GM23248 (cell line): ENCODE measurements around the gene NPTN. TPM values are rescaled to one million over a fixed set of nuclear protein-coding genes. Genes with fewer than 3 reads are reported as not detected.
A peak's percentile ranks its signal among the peaks of the same experiment; 100 is the strongest.

Experiments
- DNase-seq: peaks from one replicate; pipeline ENCODE4 v3.0.0-alpha.2; 2015
- H2AFZ ChIP-seq: fragments of 200-600 bp; sonication (generic); 2 replicates; pipeline ENCODE4 v1.6.1; 2016; ENCODE audit warnings: antibody characterized with exemption
- H3F3A ChIP-seq: fragments of 200-600 bp; sonication (generic); 2 replicates; pipeline ENCODE4 v1.6.1; 2016; ENCODE audit warnings: mild to moderate bottlenecking, antibody characterized with exemption, mixed run types; ENCODE audit not compliant: insufficient read depth
- H3K27ac ChIP-seq: fragments of 200-600 bp; sonication (generic); 2 replicates; pipeline ENCODE4 v1.5.1; 2016; ENCODE audit warnings: mild to moderate bottlenecking
- H3K27me3 ChIP-seq: fragments of 200-600 bp; sonication (generic); replicated peaks from 2 replicates; pipeline ENCODE4 v1.6.1; 2016; ENCODE audit warnings: mild to moderate bottlenecking; ENCODE audit not compliant: insufficient read depth
- H3K36me3 ChIP-seq: fragments of 200-600 bp; sonication (generic); 2 replicates; pipeline ENCODE4 v1.6.1; 2016; ENCODE audit warnings: low read depth, mild to moderate bottlenecking
- H3K4me1 ChIP-seq: fragments of 200-600 bp; sonication (generic); 2 replicates; pipeline ENCODE4 v1.6.1; 2016; ENCODE audit warnings: mild to moderate bottlenecking; ENCODE audit not compliant: insufficient read depth
- H3K4me2 ChIP-seq: fragments of 200-600 bp; sonication (generic); one replicate; pipeline ENCODE4 v1.6.1; 2016; ENCODE audit warnings: mild to moderate bottlenecking; ENCODE audit not compliant: unreplicated experiment
- H3K4me3 ChIP-seq: fragments of 200-600 bp; sonication (generic); 2 replicates; pipeline ENCODE4 v1.5.1; 2016; ENCODE audit warnings: mild to moderate bottlenecking
- H3K79me2 ChIP-seq: fragments of 200-600 bp; sonication (generic); 2 replicates; pipeline ENCODE4 v1.6.1; 2016; ENCODE audit warnings: mild to moderate bottlenecking; ENCODE audit not compliant: insufficient read depth
- H3K9ac ChIP-seq: fragments of 200-600 bp; sonication (generic); 2 replicates; pipeline ENCODE4 v1.6.1; 2016; ENCODE audit warnings: mild to moderate bottlenecking
- H3K9me2 ChIP-seq: fragments of 200-600 bp; sonication (generic); 2 replicates; pipeline ENCODE4 v1.6.1; 2016; ENCODE audit warnings: mixed run types, mild to moderate bottlenecking, moderate library complexity; ENCODE audit not compliant: insufficient read depth
- H3K9me3 ChIP-seq: fragments of 200-600 bp; sonication (generic); one replicate; pipeline ENCODE4 v1.6.1; 2017; ENCODE audit warnings: low read depth
- H4K20me1 ChIP-seq: fragments of 200-600 bp; sonication (generic); 2 replicates; pipeline ENCODE4 v1.6.0; 2016; ENCODE audit not compliant: insufficient read depth
- EZH2 ChIP-seq: fragments of 200-600 bp; sonication (generic); IDR thresholded peaks from 2 replicates; pipeline ENCODE4 v1.6.1; 2018; ENCODE audit warnings: antibody characterized with exemption, mild to moderate bottlenecking; ENCODE audit not compliant: insufficient read depth, poor library complexity, severe bottlenecking
- EZH2phosphoT487 ChIP-seq: fragments of 200-600 bp; sonication (generic); IDR thresholded peaks from 2 replicates; pipeline ENCODE4 v1.6.1; 2018; ENCODE audit warnings: antibody characterized with exemption, moderate library complexity, mild to moderate bottlenecking, low read depth; ENCODE audit not compliant: insufficient read depth
- WGBS, 2 experiments: methylation state at CpG; one replicate each; pipeline ENCODE4 v1.1.6; 2015 to 2017; ENCODE audit warnings: low lambda C conversion rate in 2 of 2, low coverage in 1 of 2; ENCODE audit errors: missing lambda C conversion rate in 2 of 2; 5-methylcytosine and 5-hydroxymethylcytosine counted together
- in situ Hi-C: fragments of 300-500 bp; cut with MboI; formaldehyde crosslinking; loops from 2 replicates; pipeline ENCODE4 v1.15.0; 2020
- polyA plus RNA-seq: library from polyadenylated mRNA; unstranded; fragments of >200 nt; fragmentation: Nextera tagmentation; extraction: Ambion mirVana; gene quantifications from 2 replicates; pipeline ENCODE4 v1.2.1, GENCODE V29; 2016
- total RNA-seq: library from RNA; depleted of rRNA; stranded (reverse); fragments of >200 nt; shearing (Covaris generic); gene quantifications from 2 replicates; pipeline ENCODE4 v1.2.3, GENCODE V29; 2014

Gene NPTN
- total and polyA plus RNA-seq, 2 experiments from 2014 or later, result 128 to 183 TPM

DNA sequence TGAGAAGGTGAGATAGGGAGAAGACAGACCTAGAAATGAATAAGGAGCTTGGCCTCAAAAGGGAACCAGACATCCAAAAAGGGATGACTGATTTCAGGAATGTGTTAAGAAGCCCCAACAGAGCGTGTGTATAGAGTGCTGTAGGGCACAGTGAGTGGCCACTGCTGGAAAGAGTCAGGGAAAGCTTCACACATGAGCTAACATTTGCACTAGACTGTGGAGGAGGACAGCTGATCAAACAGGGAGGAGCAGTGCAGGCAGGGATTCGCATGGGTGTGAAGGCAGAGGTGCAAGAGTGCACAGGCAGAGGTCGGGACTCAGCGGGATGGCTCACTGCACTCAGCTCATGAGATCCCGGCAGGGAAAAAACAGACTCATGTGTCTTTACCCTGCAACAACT, 61.8 kb downstream of the NPTN start:
- H3K27ac ChIP-seq, result no peak overlapping the region
- no peaks in the 10 kb centered on the region for H4K20me1 ChIP-seq
- no peaks in the 10 kb centered on the region for H3K9me3 ChIP-seq
- WGBS, 2 experiments, result 78 to 81% methylated on average over 5 of the region's 5 CpGs
- no peak for DNase-seq
- H3K9me2 ChIP-seq, result no peaks in the 10 kb centered on the region
- 0 out of 2 replicates have a peak, but pooled peaks cover 6% of the 10 kb centered on the region for H3K79me2 ChIP-seq
- no peak overlapping the region for H3K4me2 ChIP-seq
- TF ChIP-seq EZH2phosphoT487 (no peak), EZH2 (no peak)
- H3F3A ChIP-seq, result peaks cover 17% of the 10 kb centered on the region; the same call in 1 of the 2 replicates
- H3K4me1 ChIP-seq, result 0 out of 2 replicates have a peak, but pooled peaks cover 3% of the 10 kb centered on the region
- H3K27me3 ChIP-seq, result no peaks in the 10 kb centered on the region
- no peak overlapping the region for H3K4me3 ChIP-seq
- in situ Hi-C loops, result loop anchor here (10.0 kb wide), 1 partner anchor 123 kb away; no protein-coding TSS in a partner anchor
- H3K36me3 ChIP-seq, result peaks cover 34% of the 10 kb centered on the region
- no peak overlapping the region for H2AFZ ChIP-seq
- no peak overlapping the region for H3K9ac ChIP-seq

DNA sequence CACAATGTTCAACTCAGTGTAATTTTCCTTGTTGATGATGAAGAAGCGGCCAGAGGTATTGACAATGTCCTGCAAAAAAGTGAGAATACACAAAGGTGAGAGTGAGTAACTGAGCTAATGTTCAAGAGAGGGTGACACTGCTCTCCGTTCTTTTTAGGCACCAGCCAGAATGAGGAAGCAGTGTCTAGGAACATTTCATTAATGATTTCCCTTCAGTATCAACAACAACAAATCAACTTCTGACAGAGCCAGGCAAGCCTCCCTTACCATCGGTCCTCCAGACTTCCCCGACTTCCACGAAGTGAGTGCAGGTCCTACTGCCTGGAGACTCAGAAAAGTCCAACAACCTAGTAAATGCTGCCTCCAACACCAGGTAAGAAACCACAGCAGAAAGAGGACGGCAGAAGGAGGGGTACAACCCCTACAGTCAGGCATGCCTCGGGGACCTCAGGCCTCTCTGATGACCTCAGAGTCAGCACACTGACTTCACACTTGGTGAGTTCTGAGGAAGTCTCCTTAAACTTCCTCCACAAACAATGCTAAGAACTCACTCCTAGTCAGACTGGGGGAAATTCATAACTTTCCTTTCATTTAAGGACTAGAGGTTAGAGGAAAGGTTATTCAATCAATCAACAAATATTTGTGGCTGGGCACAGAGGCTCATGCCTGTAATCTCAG, 62.7 kb downstream of the NPTN start:
- Histone ChIP-seq H3K4me3 (no peak overlapping the region), H3K9me2 (no peaks in the 10 kb centered on the region), H3K36me3 (peaks cover 30% of the 10 kb centered on the region), H3K79me2 (0 out of 2 replicates have a peak, but pooled peaks cover 6% of the 10 kb centered on the region), H3K9ac (no peak overlapping the region), H3K9me3 (no peaks in the 10 kb centered on the region), H3K27me3 (no peaks in the 10 kb centered on the region), H4K20me1 (no peaks in the 10 kb centered on the region), H3F3A (peaks cover 24% of the 10 kb centered on the region; the same call in 1 of the 2 replicates), H2AFZ (no peak overlapping the region), H3K27ac (no peak overlapping the region), H3K4me2 (no peak overlapping the region), H3K4me1 (0 out of 2 replicates have a peak, but pooled peaks cover 3% of the 10 kb centered on the region)
- in situ Hi-C loops, result loop anchor here (10.0 kb wide), 1 partner anchor 124 kb away; no protein-coding TSS in a partner anchor
- TF ChIP-seq EZH2 (no peak), EZH2phosphoT487 (no peak)
- WGBS, 2 experiments, result 95% methylated on average over 7 of the region's 7 CpGs
- DNase-seq, result no peak

- no peak for TF ChIP-seq EZH2phosphoT487
- TF ChIP-seq EZH2, result no peak
- no peaks in the 10 kb centered on the region for H3K9me2 ChIP-seq
- no peak overlapping the region for H2AFZ ChIP-seq
- no peak overlapping the region for H3K4me2 ChIP-seq
- WGBS, 2 experiments, result 93 to 97% methylated on average over 3 of the region's 3 CpGs
- in situ Hi-C loops, result no loop called here
- H3K79me2 ChIP-seq, result 0 out of 2 replicates have a peak, but pooled peaks cover 6% of the 10 kb centered on the region
- H3K27ac ChIP-seq, result no peak overlapping the region
- H3F3A ChIP-seq, result peaks cover 36% of the 10 kb centered on the region
- peaks cover 8% of the 10 kb centered on the region for H3K4me1 ChIP-seq
- no peaks in the 10 kb centered on the region for H3K9me3 ChIP-seq
- no peak overlapping the region for H3K9ac ChIP-seq
- peaks cover 30% of the 10 kb centered on the region for H3K36me3 ChIP-seq
- no peaks in the 10 kb centered on the region; the same call in 1 of the 2 replicates for H4K20me1 ChIP-seq
- DNase-seq, result no peak
- no peaks in the 10 kb centered on the region for H3K27me3 ChIP-seq
- no peak overlapping the region for H3K4me3 ChIP-seq
Observed at GRCh38 chr15:73569361-73569760, 63.8 kb downstream of the NPTN start.

DNA sequence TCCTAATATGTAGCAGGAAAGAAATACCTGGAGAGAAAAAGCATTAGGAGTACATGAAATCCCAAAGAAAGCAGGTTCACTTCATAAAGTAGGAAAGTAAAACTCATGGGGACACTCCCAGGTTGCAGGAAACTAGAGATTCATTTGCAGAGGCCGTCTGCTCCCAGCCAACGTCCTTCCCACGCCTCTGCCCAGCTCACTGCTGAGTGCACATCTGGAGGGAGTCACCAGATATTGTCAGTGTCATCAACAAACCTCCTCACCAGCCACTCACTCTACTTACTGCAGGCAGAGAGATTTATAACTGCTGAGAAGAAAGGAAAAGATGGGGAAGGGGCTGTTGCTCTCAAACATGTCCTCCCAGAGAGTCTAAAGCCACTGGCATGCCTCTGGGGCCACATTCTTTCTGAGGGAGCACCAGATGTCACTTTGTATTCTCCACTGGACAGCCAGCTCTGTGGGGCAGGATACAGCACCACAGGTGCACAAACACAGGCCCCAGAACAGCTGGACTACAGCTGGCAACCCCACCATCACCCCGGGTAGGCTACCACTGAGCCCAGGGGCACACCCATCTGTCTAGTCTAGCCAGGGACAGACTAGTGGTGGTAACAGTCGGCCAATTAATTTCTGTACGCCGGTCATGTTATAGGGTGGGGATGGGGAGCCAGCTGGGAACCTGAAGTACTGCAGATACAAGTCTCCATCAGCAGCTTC, 64.5 kb downstream of the NPTN start:
- DNase-seq, result peak; percentile 35
- peaks cover under 1% of the 10 kb centered on the region; the same call in 1 of the 2 replicates for H3K79me2 ChIP-seq
- H3K9ac ChIP-seq, result no peak overlapping the region
- no peaks in the 10 kb centered on the region for H3K9me3 ChIP-seq
- no peak overlapping the region for H3K27ac ChIP-seq
- H3K36me3 ChIP-seq, result peaks cover 31% of the 10 kb centered on the region
- H3K4me3 ChIP-seq, result no peak overlapping the region
- in situ Hi-C loops, result no loop called here
- TF ChIP-seq EZH2 (no peak), EZH2phosphoT487 (no peak)
- no peaks in the 10 kb centered on the region for H3K27me3 ChIP-seq
- peaks cover 11% of the 10 kb centered on the region for H3K4me1 ChIP-seq
- no peak overlapping the region for H2AFZ ChIP-seq
- peaks cover 42% of the 10 kb centered on the region for H3F3A ChIP-seq
- H3K9me2 ChIP-seq, result no peaks in the 10 kb centered on the region
- 64 to 65% methylated on average over 7 of the region's 7 CpGs for WGBS, 2 experiments
- no peak overlapping the region for H3K4me2 ChIP-seq
- peaks cover 3% of the 10 kb centered on the region for H4K20me1 ChIP-seq
